DOHH2 (cell line): Measurements from ENCODE around the gene CD9.

Source experiments
- H3F3A ChIP-seq: fragments of 200-600 bp; sonication (generic), shearing (Covaris generic); 2 replicates; pipeline ENCODE4 v1.6.0; 2016; ENCODE audit warnings: antibody characterized with exemption, mild to moderate bottlenecking; ENCODE audit not compliant: control insufficient read depth, insufficient read depth
- H3K27ac ChIP-seq: fragments of 200-600 bp; sonication (generic); 2 replicates; pipeline ENCODE4 v1.5.1; 2014; ENCODE audit warnings: low read depth, mild to moderate bottlenecking, low read length, moderate library complexity
- H3K27me3 ChIP-seq: fragments of 200-600 bp; sonication (generic); 2 replicates; pipeline ENCODE4 v1.6.1; 2014; ENCODE audit warnings: mild to moderate bottlenecking, low read length, mixed read lengths; ENCODE audit not compliant: control insufficient read depth
- H3K36me3 ChIP-seq: fragments of 200-600 bp; sonication (generic); 2 replicates; pipeline ENCODE4 v1.6.1; 2014; ENCODE audit warnings: mild to moderate bottlenecking, low read length, moderate library complexity, mixed read lengths; ENCODE audit not compliant: control insufficient read depth
- H3K4me1 ChIP-seq: fragments of 200-600 bp; sonication (generic); 2 replicates; pipeline ENCODE4 v1.6.1; 2014; ENCODE audit warnings: mild to moderate bottlenecking, low read length, mixed read lengths; ENCODE audit not compliant: control insufficient read depth
- H3K4me2 ChIP-seq: fragments of 200-600 bp; sonication (generic); 2 replicates; pipeline ENCODE4 v1.6.0; 2014; ENCODE audit warnings: mild to moderate bottlenecking, low read length, moderate library complexity
- H3K4me3 ChIP-seq: fragments of 200-600 bp; sonication (generic); 2 replicates; pipeline ENCODE4 v1.5.1; 2014; ENCODE audit warnings: mild to moderate bottlenecking, low read length, mixed read lengths
- H3K79me2 ChIP-seq: fragments of 200-600 bp; sonication (generic); 2 replicates; pipeline ENCODE4 v1.6.1; 2014; ENCODE audit warnings: mild to moderate bottlenecking, low read length, mixed read lengths; ENCODE audit not compliant: control insufficient read depth
- H3K9me2 ChIP-seq: fragments of 200-600 bp; sonication (generic); replicated peaks from 2 replicates; pipeline ENCODE4 v1.6.1; 2014; ENCODE audit warnings: mild to moderate bottlenecking, low read length, mixed read lengths; ENCODE audit not compliant: control insufficient read depth
- H3K9me3 ChIP-seq: fragments of 200-600 bp; sonication (generic); 2 replicates; pipeline ENCODE4 v1.6.1; 2014; ENCODE audit warnings: antibody characterized with exemption, low read length, mixed read lengths; ENCODE audit not compliant: control insufficient read depth, insufficient read depth
- H4K20me1 ChIP-seq: fragments of 200-600 bp; sonication (generic); 2 replicates; pipeline ENCODE4 v1.6.0; 2014; ENCODE audit warnings: low read depth, mild to moderate bottlenecking, antibody characterized with exemption, low read length, moderate library complexity; ENCODE audit not compliant: control insufficient read depth, insufficient read depth
- EZH2phosphoT487 ChIP-seq: fragments of 200-600 bp; sonication (generic); IDR thresholded peaks from 2 replicates; pipeline ENCODE4 v1.6.1; 2017; ENCODE audit warnings: borderline replicate concordance, mild to moderate bottlenecking, antibody characterized with exemption, low read length, moderate library complexity, mixed read lengths
- TF ChIP-seq, protein P1 (sequence below): fragments of 200-600 bp; sonication (generic); IDR thresholded peaks from one replicate; pipeline ENCODE4 v1.5.1; 2014; ENCODE audit warnings: antibody characterized with exemption, mild to moderate bottlenecking, low read depth, low read length; ENCODE audit not compliant: poor library complexity, severe bottlenecking

Gene CD9

GRCh38 chr12:6271281-6271680 is 71.1 kb downstream of the CD9 start:
- H3K4me2 ChIP-seq: no peak overlapping the region
- no peak for TF ChIP-seq EZH2phosphoT487
- TF ChIP-seq, protein P1, sequence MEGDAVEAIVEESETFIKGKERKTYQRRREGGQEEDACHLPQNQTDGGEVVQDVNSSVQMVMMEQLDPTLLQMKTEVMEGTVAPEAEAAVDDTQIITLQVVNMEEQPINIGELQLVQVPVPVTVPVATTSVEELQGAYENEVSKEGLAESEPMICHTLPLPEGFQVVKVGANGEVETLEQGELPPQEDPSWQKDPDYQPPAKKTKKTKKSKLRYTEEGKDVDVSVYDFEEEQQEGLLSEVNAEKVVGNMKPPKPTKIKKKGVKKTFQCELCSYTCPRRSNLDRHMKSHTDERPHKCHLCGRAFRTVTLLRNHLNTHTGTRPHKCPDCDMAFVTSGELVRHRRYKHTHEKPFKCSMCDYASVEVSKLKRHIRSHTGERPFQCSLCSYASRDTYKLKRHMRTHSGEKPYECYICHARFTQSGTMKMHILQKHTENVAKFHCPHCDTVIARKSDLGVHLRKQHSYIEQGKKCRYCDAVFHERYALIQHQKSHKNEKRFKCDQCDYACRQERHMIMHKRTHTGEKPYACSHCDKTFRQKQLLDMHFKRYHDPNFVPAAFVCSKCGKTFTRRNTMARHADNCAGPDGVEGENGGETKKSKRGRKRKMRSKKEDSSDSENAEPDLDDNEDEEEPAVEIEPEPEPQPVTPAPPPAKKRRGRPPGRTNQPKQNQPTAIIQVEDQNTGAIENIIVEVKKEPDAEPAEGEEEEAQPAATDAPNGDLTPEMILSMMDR: no peak
- H4K20me1 ChIP-seq: no peaks in the 10 kb centered on the region
- no peaks in the 10 kb centered on the region for H3K79me2 ChIP-seq
- no peaks in the 10 kb centered on the region for H3K9me3 ChIP-seq
- H3K27me3 ChIP-seq: peaks cover 8% of the 10 kb centered on the region
- H3K9me2 ChIP-seq: no peaks in the 10 kb centered on the region
- H3K4me3 ChIP-seq: no peak overlapping the region
- no peaks in the 10 kb centered on the region for H3F3A ChIP-seq
- no peak overlapping the region for H3K27ac ChIP-seq
- H3K4me1 ChIP-seq: no peaks in the 10 kb centered on the region
- no peaks in the 10 kb centered on the region for H3K36me3 ChIP-seq

- Histone ChIP-seq H3K9me3 (no peaks in the 10 kb centered on the region), H3K27ac (no peak overlapping the region), H3K36me3 (no peaks in the 10 kb centered on the region), H3F3A (no peaks in the 10 kb centered on the region), H4K20me1 (no peaks in the 10 kb centered on the region), H3K79me2 (no peaks in the 10 kb centered on the region), H3K4me3 (no peak overlapping the region), H3K4me2 (no peak overlapping the region), H3K27me3 (peaks cover 14% of the 10 kb centered on the region), H3K4me1 (no peaks in the 10 kb centered on the region), H3K9me2 (no peaks in the 10 kb centered on the region)
- TF ChIP-seq, protein P1: no peak
- TF ChIP-seq EZH2phosphoT487: no peak
Measured at GRCh38 chr12:6272300-6273204, 72.4 kb downstream of the CD9 start.

GRCh38 chr12:6273205-6273540 is 73.0 kb downstream of the CD9 start:
- TF ChIP-seq, protein P1: no peak
- TF ChIP-seq EZH2phosphoT487: no peak
- H3K36me3 ChIP-seq: no peaks in the 10 kb centered on the region
- no peak overlapping the region for H3K4me3 ChIP-seq
- H4K20me1 ChIP-seq: no peaks in the 10 kb centered on the region
- peaks cover 20% of the 10 kb centered on the region for H3K27me3 ChIP-seq
- peaks cover 3% of the 10 kb centered on the region for H3K4me1 ChIP-seq
- no peaks in the 10 kb centered on the region for H3K9me3 ChIP-seq
- no peaks in the 10 kb centered on the region for H3F3A ChIP-seq
- no peaks in the 10 kb centered on the region for H3K9me2 ChIP-seq
- no peak overlapping the region for H3K27ac ChIP-seq
- no peak overlapping the region for H3K4me2 ChIP-seq
- no peaks in the 10 kb centered on the region for H3K79me2 ChIP-seq
